ENCODE measurements around the gene CAMTA1. TPM values are rescaled to one million over a fixed set of nuclear protein-coding genes. Genes with fewer than 3 reads are reported as not detected.

Gene CAMTA1
- total RNA-seq, 1 donor from 2014 or later: 160 TPM

DNA sequence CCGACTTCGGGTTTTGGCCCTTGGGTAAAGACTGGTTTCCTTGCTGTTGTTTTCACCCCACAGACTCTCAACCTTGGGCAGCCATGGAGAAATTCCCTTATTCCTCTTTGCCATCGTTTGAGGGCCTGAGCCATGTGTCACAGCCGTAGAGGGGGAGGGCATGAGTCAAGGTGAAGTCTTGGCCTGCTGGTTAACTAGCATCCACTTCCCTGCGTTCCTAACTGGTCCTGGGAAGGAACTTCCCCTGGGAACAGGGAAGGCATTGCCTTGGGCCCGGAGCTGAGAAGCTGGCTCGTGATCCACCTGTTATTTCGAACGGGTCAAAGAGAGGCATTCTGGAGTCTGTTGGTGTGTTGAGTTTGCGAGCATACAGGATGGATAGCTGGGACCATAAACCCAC lies 464.9 kb downstream of the CAMTA1 start:
- DNase-seq: no peak
- Histone ChIP-seq H3K4me3 (no peak overlapping the region), H3K27ac (replicated peaks) (no peak overlapping the region), H3K9me3 (replicated peaks) (no peaks in the 10 kb centered on the region), H3K27me3 (ENCODE audit: low read depth) (peaks cover 37% of the 10 kb centered on the region), H3K4me1 (no peaks in the 10 kb centered on the region), H3K36me3 (no peaks in the 10 kb centered on the region)
- TF ChIP-seq, protein P1, sequence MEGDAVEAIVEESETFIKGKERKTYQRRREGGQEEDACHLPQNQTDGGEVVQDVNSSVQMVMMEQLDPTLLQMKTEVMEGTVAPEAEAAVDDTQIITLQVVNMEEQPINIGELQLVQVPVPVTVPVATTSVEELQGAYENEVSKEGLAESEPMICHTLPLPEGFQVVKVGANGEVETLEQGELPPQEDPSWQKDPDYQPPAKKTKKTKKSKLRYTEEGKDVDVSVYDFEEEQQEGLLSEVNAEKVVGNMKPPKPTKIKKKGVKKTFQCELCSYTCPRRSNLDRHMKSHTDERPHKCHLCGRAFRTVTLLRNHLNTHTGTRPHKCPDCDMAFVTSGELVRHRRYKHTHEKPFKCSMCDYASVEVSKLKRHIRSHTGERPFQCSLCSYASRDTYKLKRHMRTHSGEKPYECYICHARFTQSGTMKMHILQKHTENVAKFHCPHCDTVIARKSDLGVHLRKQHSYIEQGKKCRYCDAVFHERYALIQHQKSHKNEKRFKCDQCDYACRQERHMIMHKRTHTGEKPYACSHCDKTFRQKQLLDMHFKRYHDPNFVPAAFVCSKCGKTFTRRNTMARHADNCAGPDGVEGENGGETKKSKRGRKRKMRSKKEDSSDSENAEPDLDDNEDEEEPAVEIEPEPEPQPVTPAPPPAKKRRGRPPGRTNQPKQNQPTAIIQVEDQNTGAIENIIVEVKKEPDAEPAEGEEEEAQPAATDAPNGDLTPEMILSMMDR (IDR thresholded peaks at IDR 0.05; ENCODE audit: borderline replicate concordance): no peak
- intact Hi-C loops (cut with micrococcal nuclease): no loop called here

DNA sequence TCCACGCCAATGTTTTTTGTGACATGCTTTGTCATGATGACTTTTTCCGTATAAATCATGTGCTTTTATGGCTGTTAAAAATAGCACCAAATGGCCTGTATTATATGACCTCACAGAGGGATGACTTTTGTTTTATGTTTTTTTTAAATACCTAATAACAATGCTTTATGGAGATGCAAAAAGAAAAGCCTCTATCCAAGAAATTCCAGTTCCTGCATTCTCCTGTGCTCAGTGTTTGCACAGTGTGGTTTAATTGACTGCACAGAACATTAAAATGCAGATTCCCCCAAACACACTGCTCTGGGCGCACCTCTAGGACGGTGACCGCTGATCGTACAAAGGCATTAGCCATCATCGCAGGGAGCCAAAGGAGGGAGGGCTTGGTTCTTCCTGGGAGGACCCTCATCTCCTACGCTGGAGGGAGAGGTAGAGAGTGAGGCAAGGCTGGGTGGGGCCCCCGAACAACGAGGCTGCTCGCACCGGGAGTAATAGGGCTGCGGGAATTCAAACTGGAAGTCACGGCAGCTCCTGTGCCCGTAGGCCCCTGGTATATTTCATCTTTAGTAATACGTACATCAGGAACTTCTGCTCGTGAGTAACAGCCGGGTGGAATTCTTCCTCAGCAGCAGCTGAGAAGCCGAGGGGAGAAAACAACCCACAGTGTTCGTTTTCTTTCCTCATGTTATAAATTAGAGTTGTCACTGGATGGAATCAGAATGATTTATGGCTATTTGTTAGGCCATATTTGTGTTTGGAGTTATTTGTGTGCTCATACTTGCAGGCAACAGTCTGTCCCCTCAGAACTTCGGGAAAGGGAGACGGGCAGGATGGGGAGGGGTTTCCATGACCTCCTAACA lies 465.6 kb downstream of the CAMTA1 start:
- Histone ChIP-seq H3K4me3 (no peak overlapping the region), H3K27ac (replicated peaks) (no peak overlapping the region), H3K27me3 (ENCODE audit: low read depth) (peaks cover 32% of the 10 kb centered on the region), H3K36me3 (no peaks in the 10 kb centered on the region), H3K4me1 (no peaks in the 10 kb centered on the region), H3K9me3 (replicated peaks) (no peaks in the 10 kb centered on the region)
- no peak for DNase-seq
- intact Hi-C loops (cut with micrococcal nuclease): no loop called here
- TF ChIP-seq, protein P1 (IDR thresholded peaks at IDR 0.05; ENCODE audit: borderline replicate concordance): no peak

DNA sequence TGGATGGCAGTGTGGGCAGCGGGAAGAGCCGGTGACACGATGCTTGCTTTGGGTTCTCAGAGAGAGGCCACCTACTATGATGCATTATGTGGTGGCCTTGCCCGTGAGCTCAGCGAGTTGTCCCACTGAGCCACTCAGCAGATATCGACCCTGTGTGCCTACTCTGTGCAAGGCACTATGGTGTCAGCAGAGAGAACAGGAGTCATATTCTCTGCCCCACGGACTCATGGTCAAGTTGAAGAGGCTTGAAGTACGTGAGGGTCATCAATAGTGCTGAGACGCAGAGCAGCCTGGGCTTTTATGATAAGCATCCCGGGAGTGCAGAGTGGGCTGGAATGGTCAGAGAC lies 466.2 kb downstream of the CAMTA1 start:
- H3K36me3 ChIP-seq: no peaks in the 10 kb centered on the region
- no peak for DNase-seq
- TF ChIP-seq, protein P1 (IDR thresholded peaks at IDR 0.05; ENCODE audit: borderline replicate concordance): no peak
- no peaks in the 10 kb centered on the region for H3K9me3 ChIP-seq (replicated peaks)
- H3K27ac ChIP-seq (replicated peaks): no peak overlapping the region
- H3K27me3 ChIP-seq (ENCODE audit: low read depth): peaks cover 27% of the 10 kb centered on the region
- intact Hi-C loops (cut with micrococcal nuclease): no loop called here
- H3K4me3 ChIP-seq: no peak overlapping the region
- H3K4me1 ChIP-seq: no peaks in the 10 kb centered on the region

DNA sequence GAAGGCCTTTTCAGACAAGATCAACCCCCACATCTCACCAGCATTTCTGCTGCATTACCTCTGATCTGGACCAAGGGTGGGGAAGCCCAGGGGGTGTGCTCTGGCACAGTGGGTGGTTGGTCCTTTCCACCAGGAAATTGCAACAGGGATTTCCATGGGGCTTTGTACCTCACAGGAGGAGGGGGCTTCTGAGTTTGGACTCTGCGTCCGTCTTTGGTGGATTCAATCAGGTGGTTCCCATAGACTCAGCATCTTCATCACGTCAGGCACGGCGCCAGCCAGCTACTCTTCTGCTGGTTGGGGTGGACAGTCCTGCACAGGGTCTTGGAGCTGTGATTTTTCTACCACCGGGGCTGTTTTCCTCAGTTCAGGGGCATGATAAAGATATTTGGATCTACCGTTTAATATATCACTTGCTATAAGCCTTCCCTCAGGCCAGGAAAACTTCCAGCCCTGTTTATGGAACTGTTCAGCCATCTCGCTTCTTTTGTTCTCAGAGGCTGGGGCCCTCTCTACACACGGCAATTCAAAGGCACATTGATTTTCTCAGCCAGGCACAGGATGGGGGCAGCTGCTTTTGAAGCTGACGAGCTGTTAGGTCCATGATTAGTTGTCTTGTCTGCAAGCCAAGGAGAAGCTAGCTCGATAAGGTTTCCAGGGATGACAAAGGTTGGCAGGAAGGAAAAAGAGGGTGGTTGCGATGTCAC lies 467.3 kb downstream of the CAMTA1 start:
- Histone ChIP-seq H3K27me3 (ENCODE audit: low read depth) (peaks cover 27% of the 10 kb centered on the region), H3K36me3 (no peaks in the 10 kb centered on the region), H3K9me3 (replicated peaks) (no peaks in the 10 kb centered on the region), H3K4me1 (no peaks in the 10 kb centered on the region), H3K27ac (replicated peaks) (no peak overlapping the region), H3K4me3 (no peak overlapping the region)
- DNase-seq: no peak
- intact Hi-C loops (cut with micrococcal nuclease): no loop called here
- TF ChIP-seq, protein P1 (IDR thresholded peaks at IDR 0.05; ENCODE audit: borderline replicate concordance): no peak

DNA sequence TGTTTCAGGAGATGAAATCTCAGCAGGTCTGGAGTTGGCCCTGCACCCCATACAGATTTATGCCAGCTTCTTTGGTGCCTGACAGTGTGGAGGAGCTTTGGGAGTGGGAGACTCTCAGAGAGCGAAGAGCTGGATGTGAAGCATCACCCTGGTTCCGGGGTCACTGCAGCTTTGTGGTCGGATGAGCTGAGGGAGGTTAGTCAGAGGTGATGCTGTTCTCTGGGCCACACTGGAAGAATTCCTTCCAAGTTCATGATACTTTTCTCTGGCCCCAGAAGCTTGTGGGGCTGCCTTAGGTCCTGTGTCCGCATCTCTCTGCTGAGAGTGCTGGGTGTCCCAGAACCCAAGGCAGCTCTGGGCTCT lies 467.8 kb downstream of the CAMTA1 start:
- DNase-seq: no peak
- H3K27me3 ChIP-seq (ENCODE audit: low read depth): peaks cover 27% of the 10 kb centered on the region
- H3K36me3 ChIP-seq: no peaks in the 10 kb centered on the region
- no peaks in the 10 kb centered on the region for H3K4me1 ChIP-seq
- TF ChIP-seq, protein P1 (IDR thresholded peaks at IDR 0.05; ENCODE audit: borderline replicate concordance): no peak
- H3K27ac ChIP-seq (replicated peaks): no peak overlapping the region
- H3K9me3 ChIP-seq (replicated peaks): no peaks in the 10 kb centered on the region
- H3K4me3 ChIP-seq: no peak overlapping the region
- intact Hi-C loops (cut with micrococcal nuclease): no loop called here

Data from left ventricle myocardium inferior (tissue), 1 donor.